Measurements from ENCODE around the gene MYZAP.

GRCh38 chr15:57656434-57656833 is 64.7 kb downstream of the MYZAP start:
- TF ChIP-seq CTCF (IDR thresholded peaks at IDR 0.05 in 8 of 11, conservative IDR thresholded peaks at IDR 0.05 in 3 of 11) (no peak), POLR2AphosphoS5 (IDR thresholded peaks at IDR 0.05) (no peak)

Measured in spleen (tissue), 7 donors.